ENCODE measurements around the gene NOXA1.

NOXA1 gene

GRCh38 chr9:137388589-137389427, 34.4 kb upstream of the NOXA1 start:
- no peak for TF ChIP-seq POLR2AphosphoS5 (IDR thresholded peaks at IDR 0.05; ENCODE audit: low read depth, low read length)
- no peak for TF ChIP-seq POLR2A (IDR thresholded peaks at IDR 0.05; ENCODE audit: low read depth, low read length)
- TF ChIP-seq TAF1 (IDR thresholded peaks at IDR 0.05; ENCODE audit: borderline replicate concordance, low read depth, low read length): no peak
- FAIRE-seq (no peak), DNase-seq (ENCODE audit: insufficient read length) (no peak)

- TF ChIP-seq POLR2A (IDR thresholded peaks at IDR 0.05; ENCODE audit: low read depth, low read length) (no peak), POLR2AphosphoS5 (IDR thresholded peaks at IDR 0.05; ENCODE audit: low read depth, low read length) (no peak), TAF1 (IDR thresholded peaks at IDR 0.05; ENCODE audit: borderline replicate concordance, low read depth, low read length) (no peak)
- DNase-seq (ENCODE audit: insufficient read length) (no peak), FAIRE-seq (no peak)
These were observed 33.8 kb upstream of the NOXA1 start for GRCh38 chr9:137389428-137389746.

GRCh38 chr9:137390553-137391410, 32.4 kb upstream of the NOXA1 start:
- no peak for DNase-seq (ENCODE audit: insufficient read length)
- TF ChIP-seq POLR2A (IDR thresholded peaks at IDR 0.05; ENCODE audit: low read depth, low read length) (no peak), TAF1 (IDR thresholded peaks at IDR 0.05; ENCODE audit: borderline replicate concordance, low read depth, low read length) (no peak), POLR2AphosphoS5 (IDR thresholded peaks at IDR 0.05; ENCODE audit: low read depth, low read length) (no peak)
- no peak for FAIRE-seq

GRCh38 chr9:137391411-137391754, 31.8 kb upstream of the NOXA1 start:
- DNase-seq (ENCODE audit: insufficient read length) (no peak), FAIRE-seq (no peak)
- TF ChIP-seq TAF1 (IDR thresholded peaks at IDR 0.05; ENCODE audit: borderline replicate concordance, low read depth, low read length): no peak
- TF ChIP-seq POLR2AphosphoS5 (IDR thresholded peaks at IDR 0.05; ENCODE audit: low read depth, low read length): no peak
- TF ChIP-seq POLR2A (IDR thresholded peaks at IDR 0.05; ENCODE audit: low read depth, low read length): no peak

GRCh38 chr9:137392232-137393007, 30.8 kb upstream of the NOXA1 start:
- no peak for FAIRE-seq
- no peak for TF ChIP-seq POLR2A (IDR thresholded peaks at IDR 0.05; ENCODE audit: low read depth, low read length)
- no peak for TF ChIP-seq TAF1 (IDR thresholded peaks at IDR 0.05; ENCODE audit: borderline replicate concordance, low read depth, low read length)
- TF ChIP-seq POLR2AphosphoS5 (IDR thresholded peaks at IDR 0.05; ENCODE audit: low read depth, low read length): no peak
- DNase-seq (ENCODE audit: insufficient read length): no peak

- TF ChIP-seq POLR2A (IDR thresholded peaks at IDR 0.05; ENCODE audit: low read depth, low read length): no peak
- no peak for TF ChIP-seq POLR2AphosphoS5 (IDR thresholded peaks at IDR 0.05; ENCODE audit: low read depth, low read length)
- TF ChIP-seq TAF1 (IDR thresholded peaks at IDR 0.05; ENCODE audit: borderline replicate concordance, low read depth, low read length): no peak
- DNase-seq (ENCODE audit: insufficient read length) (no peak), FAIRE-seq (no peak)
These were observed 29.7 kb upstream of the NOXA1 start for GRCh38 chr9:137393176-137394150.

- FAIRE-seq (no peak), DNase-seq (ENCODE audit: insufficient read length) (no peak)
- TF ChIP-seq POLR2AphosphoS5 (IDR thresholded peaks at IDR 0.05; ENCODE audit: low read depth, low read length): no peak
- no peak for TF ChIP-seq POLR2A (IDR thresholded peaks at IDR 0.05; ENCODE audit: low read depth, low read length)
These were observed 28.1 kb upstream of the NOXA1 start for GRCh38 chr9:137394866-137395665.

GRCh38 chr9:137395666-137396010, 27.6 kb upstream of the NOXA1 start:
- FAIRE-seq (no peak), DNase-seq (ENCODE audit: insufficient read length) (no peak)
- no peak for TF ChIP-seq POLR2A (IDR thresholded peaks at IDR 0.05; ENCODE audit: low read depth, low read length)
- TF ChIP-seq TAF1 (IDR thresholded peaks at IDR 0.05; ENCODE audit: borderline replicate concordance, low read depth, low read length): no peak
- TF ChIP-seq POLR2AphosphoS5 (IDR thresholded peaks at IDR 0.05; ENCODE audit: low read depth, low read length): no peak

GRCh38 chr9:137396227-137396626, 27.0 kb upstream of the NOXA1 start:
- TF ChIP-seq POLR2AphosphoS5 (IDR thresholded peaks at IDR 0.05; ENCODE audit: low read depth, low read length): no peak
- TF ChIP-seq TAF1 (IDR thresholded peaks at IDR 0.05; ENCODE audit: borderline replicate concordance, low read depth, low read length): no peak
- TF ChIP-seq POLR2A (IDR thresholded peaks at IDR 0.05; ENCODE audit: low read depth, low read length): no peak
- FAIRE-seq (no peak), DNase-seq (ENCODE audit: insufficient read length) (no peak)

Data from GM12892 (cell line).